ENCODE measurements around the gene FAN1.

The FAN1 gene

DNA sequence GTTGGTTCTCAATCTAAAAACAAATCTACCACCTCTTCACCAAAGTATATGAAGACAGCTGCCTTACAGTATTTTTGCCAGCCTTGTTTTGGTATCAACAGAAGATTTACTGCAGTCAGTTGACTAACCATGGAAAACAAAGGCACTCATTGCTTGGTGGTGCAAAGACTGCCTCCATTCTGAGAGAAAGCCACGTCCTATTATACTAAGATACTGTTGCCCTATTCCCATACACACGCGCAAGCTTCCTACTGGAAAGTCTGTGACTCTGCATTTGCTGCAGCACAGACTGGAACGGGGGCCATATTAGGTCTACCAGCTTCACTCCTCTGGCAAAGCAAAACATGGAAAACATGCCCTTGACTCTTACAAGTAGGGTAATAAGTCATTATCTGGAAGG is 69.7 kb downstream of the FAN1 start:
- H3K4me3 ChIP-seq (ENCODE audit: low read length) = no peak overlapping the region
- no peak for DNase-seq (ENCODE audit: low read depth)
- TF ChIP-seq, protein P1, sequence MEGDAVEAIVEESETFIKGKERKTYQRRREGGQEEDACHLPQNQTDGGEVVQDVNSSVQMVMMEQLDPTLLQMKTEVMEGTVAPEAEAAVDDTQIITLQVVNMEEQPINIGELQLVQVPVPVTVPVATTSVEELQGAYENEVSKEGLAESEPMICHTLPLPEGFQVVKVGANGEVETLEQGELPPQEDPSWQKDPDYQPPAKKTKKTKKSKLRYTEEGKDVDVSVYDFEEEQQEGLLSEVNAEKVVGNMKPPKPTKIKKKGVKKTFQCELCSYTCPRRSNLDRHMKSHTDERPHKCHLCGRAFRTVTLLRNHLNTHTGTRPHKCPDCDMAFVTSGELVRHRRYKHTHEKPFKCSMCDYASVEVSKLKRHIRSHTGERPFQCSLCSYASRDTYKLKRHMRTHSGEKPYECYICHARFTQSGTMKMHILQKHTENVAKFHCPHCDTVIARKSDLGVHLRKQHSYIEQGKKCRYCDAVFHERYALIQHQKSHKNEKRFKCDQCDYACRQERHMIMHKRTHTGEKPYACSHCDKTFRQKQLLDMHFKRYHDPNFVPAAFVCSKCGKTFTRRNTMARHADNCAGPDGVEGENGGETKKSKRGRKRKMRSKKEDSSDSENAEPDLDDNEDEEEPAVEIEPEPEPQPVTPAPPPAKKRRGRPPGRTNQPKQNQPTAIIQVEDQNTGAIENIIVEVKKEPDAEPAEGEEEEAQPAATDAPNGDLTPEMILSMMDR (conservative IDR thresholded peaks at IDR 0.05; ENCODE audit: low read depth, low read length) = no peak

DNA sequence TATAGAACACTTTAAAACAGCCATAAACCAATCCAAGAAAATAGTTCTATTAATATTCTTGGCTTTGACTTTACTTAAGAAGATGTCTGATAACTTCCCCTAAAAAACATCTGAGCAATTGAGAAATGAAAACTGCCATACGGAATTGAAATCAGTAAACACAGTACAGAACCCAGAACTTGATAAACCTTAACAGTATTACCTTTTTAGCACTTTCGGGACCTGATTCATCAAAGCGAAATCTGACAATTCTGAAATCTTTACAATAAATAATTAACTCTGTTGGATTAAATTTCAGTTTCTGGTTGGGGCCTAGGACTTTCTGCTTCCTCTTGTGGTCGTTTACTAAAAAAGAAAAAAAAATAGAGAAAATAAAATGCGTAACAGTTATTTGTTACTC is 70.4 kb downstream of the FAN1 start:
- DNase-seq (ENCODE audit: low read depth) = no peak
- TF ChIP-seq, protein P1 (conservative IDR thresholded peaks at IDR 0.05; ENCODE audit: low read depth, low read length) = no peak
- no peak overlapping the region for H3K4me3 ChIP-seq (ENCODE audit: low read length)

DNA sequence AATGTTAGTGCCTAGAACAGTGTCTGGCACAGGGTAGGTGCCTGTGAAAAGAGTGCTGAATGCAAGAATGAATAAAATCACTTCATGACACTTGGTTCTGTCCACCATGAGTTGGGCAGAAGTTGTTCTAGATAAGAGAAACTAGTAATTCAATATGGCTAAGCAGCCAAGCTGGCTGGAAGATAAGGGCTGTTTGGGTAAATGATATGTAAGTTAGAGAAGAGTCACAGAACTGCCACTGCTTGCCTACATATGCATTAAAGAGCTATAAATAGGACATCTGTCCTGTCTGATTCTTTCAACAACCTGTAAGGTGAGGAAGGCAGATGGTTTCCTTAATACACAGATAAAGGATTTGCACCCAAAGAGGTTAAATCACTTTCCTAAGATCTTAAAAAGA is 74.6 kb downstream of the FAN1 start:
- DNase-seq (ENCODE audit: low read depth) = no peak
- TF ChIP-seq, protein P1 (conservative IDR thresholded peaks at IDR 0.05; ENCODE audit: low read depth, low read length) = no peak
- H3K4me3 ChIP-seq (ENCODE audit: low read length) = no peak overlapping the region

DNA sequence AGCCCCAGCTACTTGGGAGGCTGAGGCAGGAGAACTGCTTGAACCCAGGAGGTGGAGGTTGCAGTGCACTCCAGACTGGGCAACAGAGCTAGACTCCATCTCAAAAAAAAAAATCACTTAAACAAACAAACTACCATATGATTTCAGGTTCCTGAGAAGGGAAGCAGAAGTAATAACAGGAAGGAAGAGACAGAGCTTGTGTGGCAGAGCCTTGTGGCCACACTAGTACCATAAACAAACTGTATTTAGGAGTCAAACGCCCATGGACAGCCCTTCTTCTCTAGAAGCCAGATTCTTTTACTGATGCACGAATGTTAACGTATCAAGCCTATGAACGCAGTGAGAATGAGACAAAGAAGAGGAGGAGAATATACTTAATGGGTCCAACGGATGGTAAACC is 75.7 kb downstream of the FAN1 start:
- no peak for DNase-seq (ENCODE audit: low read depth)
- no peak overlapping the region for H3K4me3 ChIP-seq (ENCODE audit: low read length)
- TF ChIP-seq, protein P1 (conservative IDR thresholded peaks at IDR 0.05; ENCODE audit: low read depth, low read length) = no peak

DNA sequence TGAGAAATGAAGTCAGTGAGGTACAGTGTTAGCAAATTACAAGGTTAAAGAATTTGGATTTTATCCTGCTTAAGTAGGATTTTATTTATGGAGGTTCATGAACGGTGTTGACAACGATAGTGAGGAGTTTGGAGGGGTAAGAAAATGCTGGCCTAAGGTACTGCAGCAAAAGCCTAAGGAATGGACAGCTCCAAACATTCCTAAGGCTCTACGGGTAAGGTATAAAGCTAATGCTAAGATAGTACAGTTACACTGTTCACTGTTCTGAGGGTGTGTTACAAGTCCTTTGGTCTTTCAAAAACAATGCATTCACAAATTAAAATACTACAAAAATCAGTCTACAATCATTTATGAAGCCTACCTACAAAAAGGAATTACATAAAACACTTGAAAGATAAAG is 80.4 kb downstream of the FAN1 start:
- TF ChIP-seq, protein P1 (conservative IDR thresholded peaks at IDR 0.05; ENCODE audit: low read depth, low read length) = no peak
- no peak for DNase-seq (ENCODE audit: low read depth)
- no peak overlapping the region for H3K4me3 ChIP-seq (ENCODE audit: low read length)

DNA sequence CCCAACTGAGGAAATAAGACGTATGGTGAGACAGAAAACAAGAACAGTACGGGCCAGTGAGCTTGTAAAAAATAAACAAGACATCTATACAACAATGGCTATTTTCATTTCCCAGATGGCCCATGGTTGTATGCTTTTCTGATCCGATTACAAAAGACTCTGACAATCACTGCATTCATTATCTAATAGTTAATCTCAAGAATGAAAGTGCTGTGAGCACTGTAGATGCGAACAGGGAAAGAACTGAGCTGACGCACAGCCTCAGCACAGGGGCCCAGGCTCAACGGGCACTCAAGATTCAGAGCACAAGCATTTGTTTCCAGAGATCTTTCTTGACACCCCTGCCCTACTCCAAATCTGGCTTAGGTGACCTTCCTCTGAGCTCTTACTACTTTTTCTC is 80.8 kb downstream of the FAN1 start:
- no peak overlapping the region for H3K4me3 ChIP-seq (ENCODE audit: low read length)
- no peak for DNase-seq (ENCODE audit: low read depth)
- TF ChIP-seq, protein P1 (conservative IDR thresholded peaks at IDR 0.05; ENCODE audit: low read depth, low read length) = no peak

DNA sequence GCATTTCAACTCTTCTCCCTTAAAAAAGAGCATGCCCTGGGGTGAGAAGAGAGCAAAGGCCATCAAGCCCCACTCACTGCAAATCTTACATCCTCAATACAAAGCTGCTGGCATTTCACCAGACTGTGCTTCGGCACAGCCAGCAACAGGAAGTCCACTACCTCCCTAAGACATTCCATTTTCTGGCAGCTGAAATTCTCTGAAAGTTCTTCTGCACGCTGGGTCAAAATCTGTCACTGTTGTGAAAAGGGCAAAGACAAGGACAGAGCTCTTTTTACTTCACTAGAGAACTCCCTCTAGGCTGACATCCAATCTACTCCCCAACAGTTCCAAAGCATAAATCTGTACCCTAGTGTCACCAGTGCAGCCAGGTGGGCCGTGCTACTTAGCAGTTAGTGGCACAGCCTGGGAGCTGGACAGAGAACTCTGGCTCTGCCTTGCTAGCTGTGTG is 81.4 kb downstream of the FAN1 start:
- TF ChIP-seq, protein P1 (conservative IDR thresholded peaks at IDR 0.05; ENCODE audit: low read depth, low read length) = no peak
- H3K4me3 ChIP-seq (ENCODE audit: low read length) = no peak overlapping the region
- DNase-seq (ENCODE audit: low read depth) = no peak
